WTC11 (cell line): ENCODE results near the gene RND1. TPM values are rescaled to one million over a fixed set of nuclear protein-coding genes. Genes with fewer than 3 reads are reported as not detected.

ENCODE experiments used
- ATAC-seq: fragments of 200-7000 bp; cut with Tn5 transposase; 2 replicates; pipeline ENCODE4 v1.10.0; 2021; ENCODE audit warnings: mild to moderate bottlenecking, moderate library complexity
- CTCF ChIA-PET: fragments of 300-600 bp; sonication (Branson Sonifier 250); formaldehyde crosslinking; loops from one replicate; lab custom pipeline; 2021; ENCODE audit warnings: antibody characterized with exemption; lab: Charles Lee
- POLR2A ChIA-PET: fragments of 350-600 bp; sonication (Branson Sonifier 250); formaldehyde crosslinking; loops from one replicate; lab custom pipeline; 2021; ENCODE audit warnings: antibody characterized with exemption; lab: Charles Lee
- DNase-seq: peaks from one replicate; pipeline ENCODE4 v3.0.0; 2021; ENCODE audit warnings: low spot score
- H3K27ac Mint-ChIP-seq: 2 replicates; pipeline ENCODE4 v1.8.0; 2021; ENCODE audit warnings: mixed read lengths
- H3K27me3 Mint-ChIP-seq: 2 replicates; pipeline ENCODE4 v1.8.0; 2021; ENCODE audit warnings: low read depth, mild to moderate bottlenecking, moderate library complexity, mixed read lengths
- H3K36me3 Mint-ChIP-seq: 2 replicates; pipeline ENCODE4 v1.8.0; 2021; ENCODE audit warnings: mixed read lengths
- H3K4me1 Mint-ChIP-seq: 2 replicates; pipeline ENCODE4 v1.8.0; 2022; ENCODE audit warnings: mixed read lengths
- H3K4me3 Mint-ChIP-seq: 2 replicates; pipeline ENCODE4 v1.8.0; 2021; ENCODE audit warnings: mild to moderate bottlenecking, moderate library complexity, mixed read lengths
- H3K9me3 Mint-ChIP-seq: 2 replicates; pipeline ENCODE4 v1.8.0; 2021; ENCODE audit warnings: mixed read lengths
- E2F5 ChIP-seq: sonication (generic); formaldehyde crosslinking; IDR thresholded peaks from 2 replicates; pipeline ENCODE4 v1.8.1; 2022; ENCODE audit warnings: mild to moderate bottlenecking, moderate library complexity, missing genetic modification reagents
- FOXJ3 ChIP-seq: sonication (generic); formaldehyde crosslinking; IDR thresholded peaks from 2 replicates; pipeline ENCODE4 v1.9.0; 2021; ENCODE audit warnings: missing genetic modification reagents, mild to moderate bottlenecking, borderline replicate concordance
- FOXK1 ChIP-seq: sonication (generic); formaldehyde crosslinking; IDR thresholded peaks from 2 replicates; pipeline ENCODE4 v1.8.0; 2022; ENCODE audit warnings: mild to moderate bottlenecking, moderate library complexity, missing genetic modification reagents
- FOXP1 ChIP-seq: sonication (generic); formaldehyde crosslinking; IDR thresholded peaks from 2 replicates; pipeline ENCODE4 v1.8.0; 2022; ENCODE audit warnings: missing genetic modification reagents, mild to moderate bottlenecking, moderate library complexity, borderline replicate concordance
- IRF1 ChIP-seq: sonication (generic); formaldehyde crosslinking; IDR thresholded peaks from 2 replicates; pipeline ENCODE4 v1.8.0; 2023; ENCODE audit warnings: missing genetic modification reagents
- JAZF1 ChIP-seq: fragments of 250-450 bp; sonication (Bioruptor Pico); IDR thresholded peaks from 2 replicates; pipeline ENCODE4 v1.9.0; 2021; ENCODE audit warnings: moderate library complexity, mild to moderate bottlenecking, inconsistent platforms
- MAX ChIP-seq: sonication (generic); formaldehyde crosslinking; IDR thresholded peaks from 2 replicates; pipeline ENCODE4 v1.8.0; 2022; ENCODE audit warnings: mild to moderate bottlenecking, missing genetic modification reagents
- MYBL2 ChIP-seq: sonication (generic); formaldehyde crosslinking; IDR thresholded peaks from 2 replicates; pipeline ENCODE4 v1.8.1; 2023; ENCODE audit warnings: mild to moderate bottlenecking, moderate library complexity, missing genetic modification reagents
- NFATC4 ChIP-seq: fragments of 250-450 bp; sonication (Bioruptor Pico); IDR thresholded peaks from 2 replicates; pipeline ENCODE4 v1.9.0; 2021; ENCODE audit warnings: mild to moderate bottlenecking
- NR2C2 ChIP-seq: sonication (generic); formaldehyde crosslinking; IDR thresholded peaks from 2 replicates; pipeline ENCODE4 v1.8.0; 2022; ENCODE audit warnings: mild to moderate bottlenecking, missing genetic modification reagents
- OVOL2 ChIP-seq: fragments of 250-450 bp; sonication (Bioruptor Pico); IDR thresholded peaks from 2 replicates; pipeline ENCODE4 v1.9.0; 2021; ENCODE audit warnings: mild to moderate bottlenecking, borderline replicate concordance
- PRRX2 ChIP-seq: fragments of 250-450 bp; sonication (Bioruptor Pico); IDR thresholded peaks from 2 replicates; pipeline ENCODE4 v1.8.0; 2021; ENCODE audit warnings: mild to moderate bottlenecking
- RELA ChIP-seq: sonication (generic); formaldehyde crosslinking; IDR thresholded peaks from 2 replicates; pipeline ENCODE4 v1.8.1; 2022; ENCODE audit warnings: missing genetic modification reagents, mild to moderate bottlenecking, borderline replicate concordance
- SMAD3 ChIP-seq: sonication (generic); formaldehyde crosslinking; IDR thresholded peaks from 2 replicates; pipeline ENCODE4 v1.8.0; 2022; ENCODE audit warnings: missing genetic modification reagents, mild to moderate bottlenecking, borderline replicate concordance
- SMAD4 ChIP-seq: sonication (generic); formaldehyde crosslinking; IDR thresholded peaks from 2 replicates; pipeline ENCODE4 v1.8.0; 2022; ENCODE audit warnings: mild to moderate bottlenecking, missing genetic modification reagents
- SOX15 ChIP-seq: fragments of 250-450 bp; sonication (Bioruptor Pico); IDR thresholded peaks from 2 replicates; pipeline ENCODE4 v1.9.0; 2021; ENCODE audit warnings: mild to moderate bottlenecking
- SP1 ChIP-seq: sonication (generic); formaldehyde crosslinking; conservative IDR thresholded peaks from 2 replicates; pipeline ENCODE4 v1.8.1; 2022; ENCODE audit warnings: missing genetic modification reagents
- USF1 ChIP-seq: sonication (generic); formaldehyde crosslinking; IDR thresholded peaks from 2 replicates; pipeline ENCODE4 v1.8.0; 2022; ENCODE audit warnings: mild to moderate bottlenecking, missing genetic modification reagents
- ZNF532 ChIP-seq: fragments of 250-450 bp; sonication (Bioruptor Pico); IDR thresholded peaks from 2 replicates; pipeline ENCODE4 v1.9.0; 2021; ENCODE audit warnings: mild to moderate bottlenecking, borderline replicate concordance
- total RNA-seq: library from RNA; stranded (reverse); gene quantifications from 3 replicates; pipeline ENCODE4 v1.2.3, GENCODE V29; 2021

RND1 gene
- total RNA-seq, 1 experiment from 2014 or later: 7.6 TPM

GRCh38 chr12:48823281-48823680, 42.4 kb downstream of the RND1 start (continued):
- TF ChIP-seq E2F5 (CRISPR knock-in tag): no peak
- TF ChIP-seq NR2C2 (CRISPR knock-in tag): no peak

GRCh38 chr12:48822711-48823110, 43.0 kb downstream of the RND1 start:
- H3K4me1 Mint-ChIP-seq: peaks cover 31% of the 10 kb centered on the region
- peaks cover 34% of the 10 kb centered on the region for H3K27me3 Mint-ChIP-seq
- ChIA-PET CTCF (interaction anchor here (1.1 to 1.7 kb wide), 3 partner anchors 30 to 174 kb away, joined by 3 to 5 read pairs (median 3); partner anchors contain the start of gene RND1), POLR2A (no interaction called here)
- H3K36me3 Mint-ChIP-seq: peaks cover 2% of the 10 kb centered on the region
- TF ChIP-seq FOXK1 (CRISPR knock-in tag) (no peak), SOX15 (CRISPR knock-in tag) (no peak)
- no peak for DNase-seq
- ATAC-seq: no peak
- no peak overlapping the region for H3K27ac Mint-ChIP-seq
- H3K4me3 Mint-ChIP-seq: no peak overlapping the region
- no peaks in the 10 kb centered on the region for H3K9me3 Mint-ChIP-seq

- DNase-seq (no peak), ATAC-seq (no peak)
- peaks cover 40% of the 10 kb centered on the region for H3K27me3 Mint-ChIP-seq
- no peak for TF ChIP-seq FOXJ3 (CRISPR knock-in tag)
- TF ChIP-seq JAZF1: no peak
- no peak for TF ChIP-seq USF1
- no peak for TF ChIP-seq NFATC4 (CRISPR knock-in tag)
- no peak for TF ChIP-seq IRF1 (CRISPR knock-in tag)
- no peak for TF ChIP-seq SMAD4 (CRISPR knock-in tag)
- TF ChIP-seq PRRX2 (CRISPR knock-in tag): no peak
- ChIA-PET POLR2A (no interaction called here), CTCF (interaction anchor here (1.1 to 1.2 kb wide), 2 partner anchors 43 to 175 kb away, joined by 3 read pairs; partner anchors contain the start of gene RND1)
- H3K36me3 Mint-ChIP-seq: peaks cover 2% of the 10 kb centered on the region
- H3K4me3 Mint-ChIP-seq: no peak overlapping the region
- peaks cover 34% of the 10 kb centered on the region for H3K4me1 Mint-ChIP-seq
- no peaks in the 10 kb centered on the region for H3K9me3 Mint-ChIP-seq
- H3K27ac Mint-ChIP-seq: no peak overlapping the region
These were observed 43.5 kb downstream of the RND1 start for GRCh38 chr12:48822139-48822538.

- DNase-seq: no peak
- peaks cover 45% of the 10 kb centered on the region for H3K4me1 Mint-ChIP-seq
- peak overlapping the region; percentile 83 for H3K4me3 Mint-ChIP-seq
- ChIA-PET CTCF (interaction anchor here (0.7 to 3.4 kb wide), 15 partner anchors 8 to 268 kb away, joined by 3 to 29 read pairs (median 5); partner anchors contain the start of genes ADCY6, DDX23 and WNT1), POLR2A (no interaction called here)
- ATAC-seq: no peak
- H3K27ac Mint-ChIP-seq: no peak overlapping the region
- no peaks in the 10 kb centered on the region for H3K36me3 Mint-ChIP-seq
- no peak for TF ChIP-seq RELA (CRISPR knock-in tag)
- TF ChIP-seq, all 79 proteins: peak for 0
- H3K27me3 Mint-ChIP-seq: peaks cover 56% of the 10 kb centered on the region
- no peaks in the 10 kb centered on the region for H3K9me3 Mint-ChIP-seq
These were observed 45.5 kb downstream of the RND1 start for GRCh38 chr12:48819986-48820725.

GRCh38 chr12:48818831-48819590, 46.7 kb downstream of the RND1 start:
- ChIA-PET POLR2A (no interaction called here), CTCF (interaction anchor here (0.6 to 3.4 kb wide), 22 partner anchors 8 to 269 kb away, joined by 3 to 29 read pairs (median 4); partner anchors contain the start of genes ADCY6, DDX23, RND1 and WNT1)
- no peaks in the 10 kb centered on the region for H3K36me3 Mint-ChIP-seq
- peaks cover 56% of the 10 kb centered on the region for H3K27me3 Mint-ChIP-seq
- peak; percentile 9 for ATAC-seq
- DNase-seq: peak; percentile 64
- H3K4me3 Mint-ChIP-seq: peak overlapping the region; percentile 83
- no peak overlapping the region for H3K27ac Mint-ChIP-seq
- H3K9me3 Mint-ChIP-seq: no peaks in the 10 kb centered on the region
- H3K4me1 Mint-ChIP-seq: peaks cover 38% of the 10 kb centered on the region
- TF ChIP-seq MYBL2 (CRISPR knock-in tag): no peak
- peak; percentile 47; the same call in 1 of the 2 replicates for TF ChIP-seq MAX (CRISPR knock-in tag)
- TF ChIP-seq SP1: peak; percentile 41; the same call in 1 of the 2 replicates
- TF ChIP-seq FOXK1 (CRISPR knock-in tag): no peak
- TF ChIP-seq OVOL2: no peak
- TF ChIP-seq SMAD3: no peak
- TF ChIP-seq ZNF532 (CRISPR knock-in tag): no peak
- peak; percentile 21; the same call in 1 of the 2 replicates for TF ChIP-seq FOXP1 (CRISPR knock-in tag)
